Upper lobe of left lung (tissue), 4 donors: ENCODE measurements around the gene EFEMP2.

Experiments used
- CTCF ChIP-seq, 6 experiments: fragments of 450-650 bp in 4 of 6; fragments of 200-600 bp in 2 of 6; sonication (generic) in 2 of 6; IDR thresholded peaks; one replicate each; pipeline ENCODE4 v1.5.1; 2016 to 2019; ENCODE audit warnings: antibody characterized with exemption in 6 of 6
- EP300 ChIP-seq, 4 donors: sonication (generic); formaldehyde crosslinking; IDR thresholded peaks; one replicate each; pipeline ENCODE4 v1.5.1; 2017; ENCODE audit warnings: antibody characterized with exemption in 4 of 4, control low read depth in 2 of 4
- POLR2A ChIP-seq, 4 donors: fragments of 450-650 bp; IDR thresholded peaks; one replicate each; pipeline ENCODE4 v1.5.1; 2016 to 2017; ENCODE audit warnings: antibody characterized with exemption in 4 of 4, mild to moderate bottlenecking in 2 of 4
- POLR2AphosphoS5 ChIP-seq, 2 donors: sonication (generic); formaldehyde crosslinking; IDR thresholded peaks; one replicate each; pipeline ENCODE4 v1.5.1; 2017; ENCODE audit warnings: antibody characterized with exemption in 2 of 2

- TF ChIP-seq CTCF (IDR thresholded peaks at IDR 0.05): no peak
- no peak for TF ChIP-seq POLR2A (IDR thresholded peaks at IDR 0.05)
- no peak for TF ChIP-seq POLR2AphosphoS5 (IDR thresholded peaks at IDR 0.05)
- TF ChIP-seq EP300 (IDR thresholded peaks at IDR 0.05): no peak
Measured at GRCh38 chr11:65864706-65865471, 7.7 kb downstream of the EFEMP2 start.
